Endothelial cell of umbilical vein (primary cell): ENCODE data around the gene EFTUD2. TPM values are rescaled to one million over a fixed set of nuclear protein-coding genes. Genes with fewer than 3 reads are reported as not detected.

ENCODE experiments used
- BruUV-seq: library from RNA; stranded (reverse); fragments of 400-500 nt; replicated peaks from 2 replicates; lab custom pipeline; 2021; lab: Mats Ljungman, UMichigan
- CTCF ChIA-PET: fragments of 300-600, 350-600 bp; sonication (Branson Sonifier 250); formaldehyde crosslinking; loops from one replicate; lab custom pipeline; 2021; ENCODE audit warnings: antibody characterized with exemption, inconsistent platforms; lab: Charles Lee
- POLR2A ChIA-PET: fragments of 300-600, 350-600 bp; sonication (Branson Sonifier 250); formaldehyde crosslinking; loops from one replicate; lab custom pipeline; 2021; ENCODE audit warnings: antibody characterized with exemption, inconsistent platforms; lab: Charles Lee
- DNase-seq: peaks from one replicate; pipeline ENCODE4 v3.0.0-alpha.2; 2011; ENCODE audit warnings: low read depth, low spot score
- FAIRE-seq: peaks from 2 replicates; lab custom pipeline; 2011; peaks lifted over from hg19 to GRCh38; lab: Jason Lieb, UNC
- H2AFZ ChIP-seq: 2 replicates; pipeline ENCODE4 v1.6.0; 2012; ENCODE audit warnings: low read depth, low read length, control low read depth, inconsistent platforms
- H3K27ac ChIP-seq: 2 replicates; pipeline ENCODE4 v1.5.1; 2011; ENCODE audit warnings: low read depth, mild to moderate bottlenecking, control low read depth, low read length, moderate library complexity; ENCODE audit not compliant: insufficient read depth
- H3K27me3 ChIP-seq, 2 experiments: 2 replicates each; pipeline versions ENCODE4 v1.6.0 to v1.6.1; 2011; ENCODE audit warnings: low read length in 2 of 2, mixed read lengths in 1 of 2; ENCODE audit not compliant: control insufficient read depth in 2 of 2, insufficient read depth in 2 of 2
- H3K36me3 ChIP-seq, 2 experiments: 2 replicates in 1 of 2; 3 replicates in 1 of 2; pipeline ENCODE4 v1.5.1; 2011; ENCODE audit warnings: low read length in 2 of 2, mild to moderate bottlenecking in 1 of 2, moderate library complexity in 1 of 2; ENCODE audit not compliant: control insufficient read depth in 2 of 2, insufficient read depth in 2 of 2; ENCODE audit errors: extremely low read depth in 1 of 2
- H3K4me1 ChIP-seq: 3 replicates; pipeline ENCODE4 v1.5.1; 2011; ENCODE audit warnings: mild to moderate bottlenecking, low read length; ENCODE audit not compliant: control insufficient read depth, insufficient read depth; ENCODE audit errors: extremely low read depth
- H3K4me2 ChIP-seq: 2 replicates; pipeline ENCODE4 v1.6.1; 2011; ENCODE audit warnings: low read length, control low read depth, mixed read lengths; ENCODE audit not compliant: insufficient read depth
- H3K4me3 ChIP-seq, 3 experiments: fragments of 200-600 bp in 1 of 3; sonication (generic), shearing (Covaris generic) in 1 of 3; replicated peaks in 1 of 3; 2 replicates each; pipeline ENCODE4 v1.5.1; 2011 to 2016; ENCODE audit warnings: control low read depth in 3 of 3, low read length in 3 of 3, mild to moderate bottlenecking in 2 of 3, inconsistent platforms in 1 of 3, low read depth in 1 of 3, moderate library complexity in 1 of 3; ENCODE audit not compliant: insufficient read depth in 1 of 3
- H3K79me2 ChIP-seq: 2 replicates; pipeline ENCODE4 v1.6.0; 2012; ENCODE audit warnings: low read length, inconsistent platforms; ENCODE audit not compliant: control insufficient read depth, insufficient read depth
- H3K9ac ChIP-seq: replicated peaks from 2 replicates; pipeline ENCODE3; 2011; ENCODE audit warnings: low read length, control low read depth; ENCODE audit not compliant: insufficient read depth; ENCODE audit errors: extremely low read depth
- H3K9me1 ChIP-seq: replicated peaks from 3 replicates; pipeline ENCODE4 v1.6.0; 2011; ENCODE audit warnings: mild to moderate bottlenecking, low read length; ENCODE audit not compliant: control insufficient read depth, insufficient read depth; ENCODE audit errors: extremely low read depth
- H3K9me3 ChIP-seq: replicated peaks from 2 replicates; pipeline ENCODE4 v1.5.1; 2012; ENCODE audit warnings: low read length, inconsistent platforms; ENCODE audit not compliant: control insufficient read depth, insufficient read depth
- H4K20me1 ChIP-seq: replicated peaks from 2 replicates; pipeline ENCODE3; 2011; ENCODE audit warnings: mild to moderate bottlenecking, low read length; ENCODE audit not compliant: control insufficient read depth, insufficient read depth; ENCODE audit errors: extremely low read depth
- EZH2 ChIP-seq: IDR thresholded peaks from 2 replicates; pipeline ENCODE4 v1.6.1; 2012; ENCODE audit warnings: borderline replicate concordance, low read depth, mild to moderate bottlenecking, moderate library complexity, low read length, inconsistent platforms; ENCODE audit not compliant: severe bottlenecking
- FOS ChIP-seq: IDR thresholded peaks from 2 replicates; pipeline ENCODE4 v1.6.1; 2011; ENCODE audit warnings: mild to moderate bottlenecking, low read length, moderate library complexity, borderline replicate concordance; ENCODE audit not compliant: insufficient read depth
- GATA2 ChIP-seq: IDR thresholded peaks from 2 replicates; pipeline ENCODE4 v1.7.0; 2011; ENCODE audit warnings: low read depth, mild to moderate bottlenecking, moderate library complexity, mixed read lengths, low read length; ENCODE audit not compliant: insufficient read length, insufficient read depth
- JUN ChIP-seq: IDR thresholded peaks from 2 replicates; pipeline ENCODE4 v1.6.1; 2011; ENCODE audit warnings: borderline replicate concordance, low read depth; ENCODE audit not compliant: insufficient read length, insufficient read depth
- MYC ChIP-seq: IDR thresholded peaks from one replicate; pipeline ENCODE4 v1.6.1; 2011; ENCODE audit warnings: mild to moderate bottlenecking, low read depth, low read length
- POLR2A ChIP-seq: IDR thresholded peaks from 2 replicates; pipeline ENCODE4 v1.6.1; 2012; ENCODE audit warnings: low read depth, mild to moderate bottlenecking, control low read depth, low read length
- dilution Hi-C: fragments of 300-500 bp; cut with MboI; formaldehyde crosslinking; loops from one replicate; pipeline ENCODE4 v1.15.0; 2019; ENCODE audit warnings: low sequenced_read_pairs; ENCODE audit not compliant: extremely low pct_ligation_motif_present
- intact Hi-C: fragments of 100-400 bp; cut with micrococcal nuclease; formaldehyde crosslinking; loops from one replicate; pipeline ENCODE4 v1.10.0; 2022
- polyA plus RNA-seq, 4 experiments: library from polyadenylated mRNA; depleted of rRNA in 3 of 4; stranded (reverse) in 3 of 4; unstranded in 1 of 4; fragments of >200 nt; gene quantifications; 2 replicates each; pipeline versions ENCODE4 v1.2.1 to v1.2.3, GENCODE V29; 2011 to 2012; ENCODE audit warnings: missing spikeins in 1 of 4
- total RNA-seq: library from RNA; stranded (reverse); gene quantifications from 2 replicates; pipeline ENCODE4 v1.2.3, GENCODE V29; 2021
- TF ChIP-seq, protein P1 (sequence below): IDR thresholded peaks from 2 replicates; pipeline ENCODE4 v1.6.1; 2011; ENCODE audit not compliant: insufficient read depth, insufficient read length
- TF ChIP-seq, protein P2 (sequence below), 2 donors: IDR thresholded peaks; 1 replicate in 1 of 2; 2 replicates in 1 of 2; pipeline ENCODE4 v1.5.1; 2011; ENCODE audit warnings: low read length in 2 of 2, mild to moderate bottlenecking in 2 of 2, moderate library complexity in 2 of 2, control low read depth in 1 of 2, inconsistent platforms in 1 of 2, low read depth in 1 of 2; ENCODE audit not compliant: insufficient read depth in 1 of 2; ENCODE audit errors: extremely low read depth in 1 of 2

EFTUD2 gene
- total and polyA plus RNA-seq, 2 donors (not counting 3 experiments of a cell fraction or from before 2014, with no cell fraction given) = 125 to 170 TPM

DNA sequence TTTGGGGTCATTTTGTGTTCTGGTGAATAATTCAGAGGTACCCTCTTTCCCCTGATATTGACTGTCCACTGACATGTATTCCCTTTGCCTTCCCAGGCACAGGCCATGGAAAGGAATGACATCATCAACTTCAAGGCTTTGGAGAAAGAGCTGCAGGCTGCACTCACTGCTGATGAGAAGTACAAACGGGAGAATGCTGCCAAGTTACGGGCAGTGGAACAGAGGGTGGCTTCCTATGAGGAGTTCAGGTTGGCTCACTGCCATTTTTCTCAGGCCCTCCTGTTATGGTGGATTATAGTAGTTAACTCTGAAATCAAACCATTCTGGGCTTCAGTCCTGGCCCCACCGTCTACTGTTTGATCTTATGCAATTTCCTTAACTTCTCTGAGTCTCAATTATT is 1.6 kb upstream of the EFTUD2 start:
- dilution Hi-C loops (no loop called here), intact Hi-C loops (loop anchor here (1.0 to 2.0 kb wide), 2 partner anchors 19 to 232 kb away; partner anchors contain the start of gene PLCD3)
- Histone ChIP-seq H3K27me3 (no peaks in the 10 kb centered on the region), H3K9me1 (no peaks in the 10 kb centered on the region), H3K9me3 (no peaks in the 10 kb centered on the region), H2AFZ (no peak overlapping the region), H3K4me1 (peaks cover 46% of the 10 kb centered on the region), H3K4me2 (peak overlapping the region; percentile 33), H3K36me3 (peaks cover 0 to under 1% of the 10 kb centered on the region in 2 experiments), H3K79me2 (peaks cover 29% of the 10 kb centered on the region), H3K27ac (peak overlapping the region; percentile 54), H3K4me3 (no peak overlapping the region), H3K9ac (peak overlapping the region; percentile 50), H4K20me1 (no peaks in the 10 kb centered on the region)
- ChIA-PET CTCF (interaction anchor here (0.7 to 6.2 kb wide), 10 partner anchors 9 to 198 kb away, joined by 3 to 94 read pairs (median 6); partner anchors contain the start of gene GFAP), POLR2A (no interaction called here)
- TF ChIP-seq POLR2A (no peak), FOS (no peak), JUN (peak; percentile 81)
- DNase-seq (peak; percentile 93), FAIRE-seq (peak; percentile 99)
- no TSS peak for BruUV-seq

DNA sequence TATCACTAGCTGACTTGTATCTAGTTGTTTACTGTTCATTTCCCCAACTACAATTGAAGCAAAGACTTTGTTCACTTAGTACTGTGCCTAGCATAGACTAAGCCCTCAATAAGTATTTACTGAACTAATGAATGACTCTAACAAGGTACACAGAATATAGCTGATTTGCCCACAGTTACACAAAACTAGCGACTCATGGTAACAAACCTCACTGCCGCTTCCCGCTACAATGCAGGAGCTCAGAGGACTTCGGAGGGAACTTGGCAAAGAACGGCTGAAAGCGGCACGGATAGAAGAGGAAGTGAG is 524 bp downstream of the EFTUD2 start:
- peak overlapping the region; percentile 50 for H2AFZ ChIP-seq
- H3K79me2 ChIP-seq = peaks cover 48% of the 10 kb centered on the region
- H3K9ac ChIP-seq = peak overlapping the region; percentile 98
- ChIA-PET CTCF (interaction anchor here (0.6 to 6.2 kb wide), 10 partner anchors 9 to 518 kb away, joined by 3 to 94 read pairs (median 8); partner anchors contain the start of genes ACBD4 and GFAP), POLR2A (interaction anchor here (0.6 to 0.7 kb wide), 2 partner anchors 20 to 251 kb away, joined by 3 read pairs; no protein-coding TSS in a partner anchor)
- FAIRE-seq = no peak
- peaks cover 0 to 8% of the 10 kb centered on the region in 2 experiments for H3K36me3 ChIP-seq
- H3K27ac ChIP-seq = peak overlapping the region; percentile 96
- no peaks in the 10 kb centered on the region for H3K27me3 ChIP-seq
- no peaks in the 10 kb centered on the region for H3K9me3 ChIP-seq
- intact Hi-C loops = no loop called here
- TSS peak; percentile 87 for BruUV-seq
- TF ChIP-seq, protein P1, sequence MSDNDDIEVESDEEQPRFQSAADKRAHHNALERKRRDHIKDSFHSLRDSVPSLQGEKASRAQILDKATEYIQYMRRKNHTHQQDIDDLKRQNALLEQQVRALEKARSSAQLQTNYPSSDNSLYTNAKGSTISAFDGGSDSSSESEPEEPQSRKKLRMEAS = no peak
- TF ChIP-seq JUN (no peak), MYC (no peak), POLR2A (no peak), FOS (no peak), GATA2 (no peak), EZH2 (no peak)
- TF ChIP-seq, protein P2, sequence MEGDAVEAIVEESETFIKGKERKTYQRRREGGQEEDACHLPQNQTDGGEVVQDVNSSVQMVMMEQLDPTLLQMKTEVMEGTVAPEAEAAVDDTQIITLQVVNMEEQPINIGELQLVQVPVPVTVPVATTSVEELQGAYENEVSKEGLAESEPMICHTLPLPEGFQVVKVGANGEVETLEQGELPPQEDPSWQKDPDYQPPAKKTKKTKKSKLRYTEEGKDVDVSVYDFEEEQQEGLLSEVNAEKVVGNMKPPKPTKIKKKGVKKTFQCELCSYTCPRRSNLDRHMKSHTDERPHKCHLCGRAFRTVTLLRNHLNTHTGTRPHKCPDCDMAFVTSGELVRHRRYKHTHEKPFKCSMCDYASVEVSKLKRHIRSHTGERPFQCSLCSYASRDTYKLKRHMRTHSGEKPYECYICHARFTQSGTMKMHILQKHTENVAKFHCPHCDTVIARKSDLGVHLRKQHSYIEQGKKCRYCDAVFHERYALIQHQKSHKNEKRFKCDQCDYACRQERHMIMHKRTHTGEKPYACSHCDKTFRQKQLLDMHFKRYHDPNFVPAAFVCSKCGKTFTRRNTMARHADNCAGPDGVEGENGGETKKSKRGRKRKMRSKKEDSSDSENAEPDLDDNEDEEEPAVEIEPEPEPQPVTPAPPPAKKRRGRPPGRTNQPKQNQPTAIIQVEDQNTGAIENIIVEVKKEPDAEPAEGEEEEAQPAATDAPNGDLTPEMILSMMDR (IDR thresholded peaks at IDR 0.05; ENCODE audit: extremely low read depth in 1 of 2, insufficient read depth in 1 of 2, low read depth in 1 of 2, low read length in 2 of 2) = no peak
- H3K4me2 ChIP-seq = peak overlapping the region; percentile 96
- peak overlapping the region; percentile 67 to 97 (median 73) for H3K4me3 ChIP-seq
- H3K4me1 ChIP-seq = peaks cover 37% of the 10 kb centered on the region
- H3K9me1 ChIP-seq = no peaks in the 10 kb centered on the region
- no peak for DNase-seq
- dilution Hi-C loops = no loop called here
- no peaks in the 10 kb centered on the region for H4K20me1 ChIP-seq
